MM.1S (cell line): Measurements from ENCODE around the gene MICAL2.

Experiments used
- DNase-seq: peaks from one replicate; pipeline ENCODE4 v3.0.0-alpha.2; 2015
- H2AFZ ChIP-seq: fragments of 300-600 bp; sonication (generic); 2 replicates; pipeline ENCODE4 v1.6.0; 2016; ENCODE audit warnings: antibody characterized with exemption, low read length
- H3F3A ChIP-seq: fragments of 300-600 bp; sonication (generic); 2 replicates; pipeline ENCODE4 v1.6.1; 2016; ENCODE audit warnings: mild to moderate bottlenecking, antibody characterized with exemption, low read length, moderate library complexity, mixed read lengths; ENCODE audit not compliant: insufficient read depth
- H3K27ac ChIP-seq: fragments of 300-600 bp; sonication (generic); 2 replicates; pipeline ENCODE4 v1.5.1; 2016; ENCODE audit warnings: mild to moderate bottlenecking, low read length
- H3K27me3 ChIP-seq: fragments of 300-600 bp; sonication (generic); replicated peaks from 2 replicates; pipeline ENCODE4 v1.6.0; 2016; ENCODE audit warnings: low read length; ENCODE audit not compliant: insufficient read depth
- H3K36me3 ChIP-seq: fragments of 300-600 bp; sonication (generic); replicated peaks from 2 replicates; pipeline ENCODE4 v1.6.1; 2016; ENCODE audit warnings: mild to moderate bottlenecking, low read length, mixed read lengths; ENCODE audit not compliant: insufficient read depth
- H3K4me1 ChIP-seq: fragments of 300-600 bp; sonication (generic); 2 replicates; pipeline ENCODE4 v1.6.1; 2016; ENCODE audit warnings: low read length, mixed read lengths
- H3K4me2 ChIP-seq: fragments of 300-600 bp; sonication (generic); 2 replicates; pipeline ENCODE4 v1.6.0; 2016; ENCODE audit warnings: low read depth, low read length
- H3K4me3 ChIP-seq: fragments of 300-600 bp; sonication (generic); 2 replicates; pipeline ENCODE4 v1.5.1; 2016; ENCODE audit warnings: low read length, mixed read lengths
- H3K79me2 ChIP-seq: fragments of 300-600 bp; sonication (generic); 2 replicates; pipeline ENCODE4 v1.6.1; 2016; ENCODE audit warnings: mixed run types, low read length, mixed read lengths
- H3K9ac ChIP-seq: fragments of 300-600 bp; sonication (generic); 2 replicates; pipeline ENCODE4 v1.6.1; 2016; ENCODE audit warnings: low read length, mixed read lengths
- H3K9me2 ChIP-seq: fragments of 300-600 bp; sonication (generic); replicated peaks from 2 replicates; pipeline ENCODE4 v1.6.1; 2016; ENCODE audit warnings: mild to moderate bottlenecking, low read length, mixed read lengths; ENCODE audit not compliant: insufficient read depth
- H3K9me3 ChIP-seq: fragments of 300-600 bp; sonication (generic); replicated peaks from 2 replicates; pipeline ENCODE4 v1.6.1; 2016; ENCODE audit warnings: mild to moderate bottlenecking, low read length, mixed read lengths; ENCODE audit not compliant: insufficient read depth
- H4K20me1 ChIP-seq: fragments of 300-600 bp; sonication (generic); 2 replicates; pipeline ENCODE4 v1.6.1; 2016; ENCODE audit warnings: mild to moderate bottlenecking, low read length, moderate library complexity, mixed read lengths; ENCODE audit not compliant: insufficient read depth
- CTCF ChIP-seq: fragments of 300-600 bp; sonication (generic); IDR thresholded peaks from 2 replicates; pipeline ENCODE4 v1.5.1; 2016; ENCODE audit warnings: antibody characterized with exemption, low read length, mixed read lengths
- EZH2 ChIP-seq: fragments of 300-600 bp; sonication (generic); optimal IDR thresholded peaks from 2 replicates; pipeline ENCODE3; 2017; ENCODE audit warnings: low read depth, mild to moderate bottlenecking, antibody characterized with exemption, low read length, mixed read lengths
- EZH2phosphoT487 ChIP-seq: fragments of 300-600 bp; sonication (generic); IDR thresholded peaks from 2 replicates; pipeline ENCODE4 v1.6.1; 2018; ENCODE audit warnings: antibody characterized with exemption, low read length

MICAL2 gene

DNA sequence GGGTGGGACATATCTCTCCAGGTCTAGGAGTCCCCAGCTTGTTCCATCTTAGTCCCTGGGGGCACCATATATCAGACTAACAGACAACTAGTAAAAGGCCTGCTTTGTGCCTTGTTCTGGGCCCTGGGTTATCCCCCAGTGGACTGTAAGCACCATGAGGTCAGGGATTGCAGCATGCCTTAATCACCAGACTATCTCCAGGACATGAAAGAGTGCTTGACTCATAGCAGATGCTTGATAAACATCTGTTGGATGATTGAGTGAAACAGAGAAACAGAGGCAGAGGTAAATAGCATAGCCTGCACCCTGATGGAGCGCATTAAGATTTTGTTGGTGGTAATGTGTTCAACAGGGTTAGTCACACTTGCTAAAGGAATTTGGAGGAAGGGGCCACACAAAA, 94.1 kb downstream of the MICAL2 start:
- Histone ChIP-seq H3K79me2 (no peaks in the 10 kb centered on the region), H3K9me3 (no peaks in the 10 kb centered on the region), H3K27ac (no peak overlapping the region), H3K9me2 (no peaks in the 10 kb centered on the region), H3K4me2 (no peak overlapping the region), H3K9ac (no peak overlapping the region), H3K4me1 (peaks cover 6% of the 10 kb centered on the region), H3K27me3 (no peaks in the 10 kb centered on the region), H3K4me3 (no peak overlapping the region), H3F3A (no peaks in the 10 kb centered on the region), H2AFZ (no peak overlapping the region), H3K36me3 (no peaks in the 10 kb centered on the region), H4K20me1 (no peaks in the 10 kb centered on the region)
- TF ChIP-seq EZH2 (no peak), EZH2phosphoT487 (no peak), CTCF (no peak)
- no peak for DNase-seq

GRCh38 chr11:12205330-12205729, 94.9 kb downstream of the MICAL2 start:
- H3F3A ChIP-seq: no peaks in the 10 kb centered on the region

GRCh38 chr11:12206529-12206928, 96.1 kb downstream of the MICAL2 start:
- H3K27ac ChIP-seq: no peak overlapping the region
- no peak for TF ChIP-seq CTCF
- no peak for TF ChIP-seq EZH2phosphoT487
- TF ChIP-seq EZH2: no peak
- DNase-seq: no peak
- H3K79me2 ChIP-seq: no peaks in the 10 kb centered on the region
- H3K4me2 ChIP-seq: no peak overlapping the region
- no peak overlapping the region for H3K9ac ChIP-seq
- no peaks in the 10 kb centered on the region for H4K20me1 ChIP-seq
- no peak overlapping the region for H2AFZ ChIP-seq
- no peaks in the 10 kb centered on the region for H3F3A ChIP-seq
- H3K36me3 ChIP-seq: no peaks in the 10 kb centered on the region
- H3K4me3 ChIP-seq: no peak overlapping the region
- no peaks in the 10 kb centered on the region for H3K27me3 ChIP-seq
- no peaks in the 10 kb centered on the region for H3K9me3 ChIP-seq
- peaks cover 12% of the 10 kb centered on the region for H3K4me1 ChIP-seq
- no peaks in the 10 kb centered on the region for H3K9me2 ChIP-seq

More at GRCh38 chr11:12205330-12205729, 94.9 kb downstream of the MICAL2 start:
- Histone ChIP-seq H3K9me3 (no peaks in the 10 kb centered on the region), H4K20me1 (no peaks in the 10 kb centered on the region), H3K79me2 (no peaks in the 10 kb centered on the region), H3K27me3 (no peaks in the 10 kb centered on the region), H3K9me2 (no peaks in the 10 kb centered on the region), H3K4me1 (peaks cover 1% of the 10 kb centered on the region; the same call in 1 of the 2 replicates), H3K4me2 (no peak overlapping the region), H3K36me3 (no peaks in the 10 kb centered on the region), H3K27ac (no peak overlapping the region), H2AFZ (no peak overlapping the region), H3K4me3 (no peak overlapping the region), H3K9ac (no peak overlapping the region)
- no peak for DNase-seq
- TF ChIP-seq EZH2phosphoT487 (no peak), CTCF (no peak), EZH2 (no peak)
